Hepatocyte (in vitro differentiated cells): Measurements from ENCODE around the gene PIGV. TPM values are rescaled to one million over a fixed set of nuclear protein-coding genes. Genes with fewer than 3 reads are reported as not detected.
A peak's percentile ranks its signal among the peaks of the same experiment; 100 is the strongest.

Experiments
- DNase-seq: peaks from one replicate; pipeline ENCODE4 v3.0.0-alpha.2; 2016; ENCODE audit warnings: low spot score
- H2AFZ ChIP-seq: fragments of 200-600 bp; sonication (generic); 2 replicates; pipeline ENCODE4 v1.6.0; 2016; ENCODE audit warnings: antibody characterized with exemption, mild to moderate bottlenecking
- H3K27ac ChIP-seq: fragments of 200-600 bp; sonication (generic); 2 replicates; pipeline ENCODE4 v1.5.1; 2016; ENCODE audit warnings: mild to moderate bottlenecking
- H3K27me3 ChIP-seq: fragments of 200-600 bp; sonication (generic); 2 replicates; pipeline ENCODE4 v1.6.1; 2016
- H3K36me3 ChIP-seq: fragments of 200-600 bp; sonication (generic); replicated peaks from 2 replicates; pipeline ENCODE4 v1.5.1; 2016; ENCODE audit warnings: low read depth; ENCODE audit not compliant: insufficient read depth
- H3K4me1 ChIP-seq: fragments of 200-600 bp; sonication (generic); 2 replicates; pipeline ENCODE4 v1.5.1; 2016; ENCODE audit warnings: mild to moderate bottlenecking, moderate library complexity; ENCODE audit not compliant: insufficient read depth
- H3K4me2 ChIP-seq: fragments of 200-600 bp; sonication (generic); 2 replicates; pipeline ENCODE4 v1.6.0; 2016
- H3K4me3 ChIP-seq: fragments of 200-600 bp; sonication (generic); 2 replicates; pipeline ENCODE4 v1.5.1; 2016; ENCODE audit warnings: mild to moderate bottlenecking
- H3K79me2 ChIP-seq: fragments of 200-600 bp; sonication (generic); 2 replicates; pipeline ENCODE4 v1.6.0; 2017; ENCODE audit warnings: mild to moderate bottlenecking
- H3K9me2 ChIP-seq: fragments of 200-600 bp; sonication (generic); replicated peaks from 2 replicates; pipeline ENCODE4 v1.6.0; 2017; ENCODE audit warnings: mild to moderate bottlenecking; ENCODE audit not compliant: insufficient read depth
- H3K9me3 ChIP-seq: fragments of 200-600 bp; sonication (generic); 2 replicates; pipeline ENCODE4 v1.5.1; 2016; ENCODE audit warnings: low read depth, mild to moderate bottlenecking
- H4K20me1 ChIP-seq: fragments of 200-600 bp; sonication (generic); 2 replicates; pipeline ENCODE4 v1.6.0; 2016; ENCODE audit warnings: mild to moderate bottlenecking; ENCODE audit not compliant: insufficient read depth, poor library complexity, severe bottlenecking
- EZH2 ChIP-seq: fragments of 200-600 bp; sonication (generic); IDR thresholded peaks from 2 replicates; pipeline ENCODE4 v1.6.1; 2016; ENCODE audit warnings: antibody characterized with exemption, mild to moderate bottlenecking, borderline replicate concordance
- EZH2phosphoT487 ChIP-seq: fragments of 200-600 bp; sonication (generic); IDR thresholded peaks from one replicate; pipeline ENCODE4 v1.6.1; 2018; ENCODE audit warnings: antibody characterized with exemption, mild to moderate bottlenecking, low read depth, moderate library complexity; ENCODE audit not compliant: unreplicated experiment, severe bottlenecking
- WGBS: methylation state at CpG from one replicate; pipeline ENCODE4 v1.1.6; 2016; ENCODE audit warnings: low lambda C conversion rate; ENCODE audit errors: missing lambda C conversion rate; 5-methylcytosine and 5-hydroxymethylcytosine counted together
- polyA plus RNA-seq: library from polyadenylated mRNA; unstranded; fragments of >200 nt; fragmentation: Nextera tagmentation; extraction: Ambion mirVana; gene quantifications from 2 replicates; pipeline ENCODE4 v1.2.1, GENCODE V29; 2016
- total RNA-seq: library from RNA; depleted of rRNA; stranded (reverse); fragments of >200 nt; gene quantifications from 2 replicates; pipeline ENCODE4 v1.2.3, GENCODE V29; 2014
- TF ChIP-seq, protein P1 (sequence below): fragments of 200-600 bp; sonication (generic); IDR thresholded peaks from 2 replicates; pipeline ENCODE4 v1.5.1; 2016; ENCODE audit warnings: antibody characterized with exemption, mild to moderate bottlenecking; ENCODE audit not compliant: poor library complexity

Gene PIGV
- total and polyA plus RNA-seq, 2 experiments from 2014 or later = 21.2 to 22.0 TPM

DNA sequence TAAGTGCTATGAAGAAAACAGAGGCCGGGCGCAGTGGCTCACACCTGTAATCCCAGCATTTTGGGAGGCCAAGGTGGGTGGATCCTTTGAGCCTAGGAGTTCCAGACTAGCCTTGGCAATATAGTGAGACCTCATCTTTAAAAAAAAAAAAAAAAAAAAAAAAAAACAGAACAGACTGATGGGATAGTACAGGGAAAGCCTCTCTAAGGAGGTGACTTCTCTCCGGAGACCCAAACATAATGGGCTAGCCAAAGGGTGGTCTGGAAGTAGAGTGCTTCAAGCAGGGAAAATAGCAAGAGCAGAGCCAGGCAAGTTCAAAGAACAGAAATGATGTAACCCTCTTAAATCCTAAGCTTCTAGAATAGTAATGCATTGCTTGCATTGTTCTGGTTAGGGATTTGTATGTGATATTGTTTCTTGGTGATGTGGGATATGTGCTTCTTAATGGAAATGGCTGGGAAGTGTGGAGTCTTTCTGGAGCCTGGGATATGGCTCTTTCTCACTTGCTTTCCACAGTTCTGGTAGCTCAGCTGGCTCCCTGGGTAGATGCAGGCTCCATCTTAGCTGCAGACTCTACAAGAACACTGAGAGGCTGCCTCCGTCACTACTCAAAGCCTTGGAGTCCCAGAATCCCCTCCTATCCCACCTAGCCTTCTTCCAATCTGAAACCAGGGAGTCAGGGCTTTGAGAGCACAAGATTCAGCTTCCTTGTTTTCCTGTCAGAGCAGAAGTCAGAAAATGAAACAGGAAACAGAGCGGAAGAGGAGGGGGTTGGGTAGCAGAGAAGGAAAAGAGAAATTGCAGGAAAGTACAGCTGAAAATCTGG lies 1.9 kb upstream of the PIGV start:
- H2AFZ ChIP-seq = peak overlapping the region; percentile 62
- DNase-seq = no peak

DNA sequence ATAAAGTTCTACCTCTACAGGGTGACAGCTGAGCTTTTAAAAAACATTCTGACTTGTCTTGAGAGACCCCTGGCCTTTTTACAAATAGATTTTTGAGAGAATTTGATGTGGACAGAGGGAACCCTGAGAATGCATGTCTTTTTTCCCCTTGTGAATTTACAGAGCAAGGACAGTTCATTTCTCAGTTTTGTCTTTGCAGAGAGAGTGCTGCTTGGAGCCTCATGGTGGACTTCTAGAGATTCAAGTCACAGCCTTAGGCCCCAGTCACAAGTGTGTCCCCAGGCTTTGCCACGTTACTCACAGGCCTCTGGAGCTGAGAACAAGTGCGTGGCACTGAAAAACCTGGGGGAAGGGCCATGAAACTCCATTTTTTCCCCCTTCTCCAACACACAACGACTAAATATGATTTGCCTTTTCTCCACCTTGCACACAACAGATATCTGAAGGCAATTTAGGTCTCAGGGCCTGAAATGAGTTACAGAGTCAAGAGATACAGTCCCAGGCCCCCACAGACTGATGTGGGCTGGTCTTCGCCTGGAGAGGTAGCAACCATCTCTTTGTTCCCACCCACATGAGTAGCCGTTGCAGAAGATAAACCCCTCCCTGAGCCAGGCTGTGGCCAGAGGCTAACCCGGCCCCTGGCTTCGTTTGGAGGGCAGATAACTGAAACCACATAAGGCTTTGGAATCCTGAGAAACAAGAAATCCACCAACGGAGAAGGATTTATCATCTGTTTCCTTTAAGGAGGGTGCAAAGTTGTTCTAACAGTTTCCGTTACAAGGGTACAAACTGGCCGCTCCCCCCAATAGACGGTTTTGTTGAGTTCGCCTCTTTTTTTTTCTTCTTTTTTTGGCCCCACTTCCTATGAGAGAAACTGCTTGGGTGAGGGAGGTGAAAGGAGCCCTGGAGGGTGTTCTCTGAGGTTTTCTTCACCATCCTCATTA lies 1.0 kb upstream of the PIGV start:
- H3K4me2 ChIP-seq = peak overlapping the region; percentile 93
- H3K79me2 ChIP-seq = peaks cover 18% of the 10 kb centered on the region
- peaks cover 35% of the 10 kb centered on the region for H3K4me1 ChIP-seq
- 16% methylated on average over 12 of the region's 12 CpGs for WGBS
- H3K9me2 ChIP-seq = no peaks in the 10 kb centered on the region
- H3K9me3 ChIP-seq = no peaks in the 10 kb centered on the region
- no peaks in the 10 kb centered on the region for H4K20me1 ChIP-seq
- peak overlapping the region; percentile 41 for H3K4me3 ChIP-seq
- H3K27ac ChIP-seq = peak overlapping the region; percentile 99
- H2AFZ ChIP-seq = peak overlapping the region; percentile 62
- TF ChIP-seq EZH2phosphoT487 = no peak
- TF ChIP-seq, protein P1, sequence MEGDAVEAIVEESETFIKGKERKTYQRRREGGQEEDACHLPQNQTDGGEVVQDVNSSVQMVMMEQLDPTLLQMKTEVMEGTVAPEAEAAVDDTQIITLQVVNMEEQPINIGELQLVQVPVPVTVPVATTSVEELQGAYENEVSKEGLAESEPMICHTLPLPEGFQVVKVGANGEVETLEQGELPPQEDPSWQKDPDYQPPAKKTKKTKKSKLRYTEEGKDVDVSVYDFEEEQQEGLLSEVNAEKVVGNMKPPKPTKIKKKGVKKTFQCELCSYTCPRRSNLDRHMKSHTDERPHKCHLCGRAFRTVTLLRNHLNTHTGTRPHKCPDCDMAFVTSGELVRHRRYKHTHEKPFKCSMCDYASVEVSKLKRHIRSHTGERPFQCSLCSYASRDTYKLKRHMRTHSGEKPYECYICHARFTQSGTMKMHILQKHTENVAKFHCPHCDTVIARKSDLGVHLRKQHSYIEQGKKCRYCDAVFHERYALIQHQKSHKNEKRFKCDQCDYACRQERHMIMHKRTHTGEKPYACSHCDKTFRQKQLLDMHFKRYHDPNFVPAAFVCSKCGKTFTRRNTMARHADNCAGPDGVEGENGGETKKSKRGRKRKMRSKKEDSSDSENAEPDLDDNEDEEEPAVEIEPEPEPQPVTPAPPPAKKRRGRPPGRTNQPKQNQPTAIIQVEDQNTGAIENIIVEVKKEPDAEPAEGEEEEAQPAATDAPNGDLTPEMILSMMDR = no peak
- no peak for TF ChIP-seq EZH2
- peak; percentile 76 for DNase-seq
- H3K36me3 ChIP-seq = no peaks in the 10 kb centered on the region
- H3K27me3 ChIP-seq = no peaks in the 10 kb centered on the region

More for the DNA sequence above, 1.9 kb upstream of the PIGV start:
- Histone ChIP-seq H3K9me2 (no peaks in the 10 kb centered on the region), H3K4me2 (peak overlapping the region; percentile 93), H3K36me3 (no peaks in the 10 kb centered on the region), H3K4me3 (no peak overlapping the region), H3K4me1 (peaks cover 35% of the 10 kb centered on the region), H3K27me3 (no peaks in the 10 kb centered on the region), H3K27ac (peak overlapping the region; percentile 99), H3K79me2 (peaks cover 26% of the 10 kb centered on the region), H4K20me1 (peaks cover 7% of the 10 kb centered on the region), H3K9me3 (no peaks in the 10 kb centered on the region)
- TF ChIP-seq EZH2phosphoT487 (no peak), EZH2 (no peak)
- TF ChIP-seq, protein P1 = no peak
- WGBS = 80% methylated on average over 5 of the region's 5 CpGs

DNA sequence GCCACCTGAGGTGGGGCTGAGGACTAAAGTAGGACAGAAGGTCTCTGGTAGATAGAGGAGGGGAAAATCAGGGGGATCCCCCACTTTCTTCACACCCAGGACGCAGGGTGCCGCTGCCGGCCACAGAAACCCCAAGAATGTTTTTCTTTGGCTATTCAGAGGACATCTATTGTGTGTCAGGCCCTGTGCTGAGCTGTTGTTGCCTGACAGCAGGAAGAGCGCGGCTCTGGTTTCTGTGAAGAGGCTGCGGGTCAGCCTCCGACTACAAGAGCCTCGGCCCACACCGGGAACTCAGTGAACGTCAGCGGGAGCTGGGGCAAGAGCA lies 407 bp upstream of the PIGV start:
- TF ChIP-seq EZH2phosphoT487 (no peak), EZH2 (no peak)
- TF ChIP-seq, protein P1 = no peak
- DNase-seq = no peak
- H3K4me1 ChIP-seq = peaks cover 35% of the 10 kb centered on the region
- peak overlapping the region; percentile 99 for H3K27ac ChIP-seq
- H3K4me3 ChIP-seq = peak overlapping the region; percentile 41
- peak overlapping the region; percentile 93 for H3K4me2 ChIP-seq
- H3K27me3 ChIP-seq = no peaks in the 10 kb centered on the region
- WGBS = 4% methylated on average over 11 of the region's 11 CpGs
- H3K9me3 ChIP-seq = no peaks in the 10 kb centered on the region
- H3K36me3 ChIP-seq = no peaks in the 10 kb centered on the region
- peaks cover 18% of the 10 kb centered on the region for H3K79me2 ChIP-seq
- H3K9me2 ChIP-seq = no peaks in the 10 kb centered on the region
- peak overlapping the region; percentile 62 for H2AFZ ChIP-seq
- H4K20me1 ChIP-seq = no peaks in the 10 kb centered on the region
